Ascending aorta (tissue), 2 donors: ENCODE results near the gene SLC1A3. TPM values are rescaled to one million over a fixed set of nuclear protein-coding genes. Genes with fewer than 3 reads are reported as not detected.
A peak's percentile ranks its signal among the peaks of the same experiment; 100 is the strongest.

ENCODE experiments used
- DNase-seq, 2 donors: peaks; one replicate each; pipeline ENCODE4 v3.0.0-alpha.2; 2019; ENCODE audit warnings: low spot score in 2 of 2
- H3K27ac ChIP-seq, 2 donors: fragments of 200-600 bp; sonication (generic); one replicate each; pipeline ENCODE4 v1.5.1; 2016 to 2017; ENCODE audit warnings: mild to moderate bottlenecking in 1 of 2
- H3K27me3 ChIP-seq: fragments of 200-600 bp; sonication (generic); one replicate; pipeline ENCODE4 v1.5.1; 2017
- H3K36me3 ChIP-seq, 2 donors: fragments of 200-600 bp; sonication (generic); one replicate each; pipeline ENCODE4 v1.5.1; 2016
- H3K4me1 ChIP-seq, 2 donors: fragments of 200-600 bp; sonication (generic); one replicate each; pipeline ENCODE4 v1.5.1; 2016 to 2017; ENCODE audit warnings: mild to moderate bottlenecking in 1 of 2
- H3K4me3 ChIP-seq, 2 donors: fragments of 200-600 bp; sonication (generic); one replicate each; pipeline ENCODE4 v1.5.1; 2016 to 2017; ENCODE audit warnings: mild to moderate bottlenecking in 1 of 2
- H3K9me3 ChIP-seq, 2 donors: fragments of 200-600 bp; sonication (generic); one replicate each; pipeline ENCODE4 v1.5.1; 2016
- intact Hi-C: fragments of 100-400 bp; cut with DNase I; formaldehyde crosslinking; loops from one replicate; pipeline ENCODE4 v1.15.1; 2023
- total RNA-seq: library from RNA; depleted of rRNA; stranded (reverse); fragments of >200 nt; gene quantifications from one replicate; pipeline ENCODE4 v1.1.0, GENCODE V29; 2016
- TF ChIP-seq, protein P1 (sequence below), 3 experiments: fragments of 200-600 bp in 2 of 3; fragments of 450-650 bp in 1 of 3; sonication (generic) in 2 of 3; IDR thresholded peaks; one replicate each; pipeline ENCODE4 v1.5.1; 2016 to 2019; ENCODE audit warnings: antibody characterized with exemption in 3 of 3, mild to moderate bottlenecking in 1 of 3, moderate library complexity in 1 of 3

Gene SLC1A3
- total RNA-seq, 1 donor from 2014 or later = 3.0 TPM

DNA sequence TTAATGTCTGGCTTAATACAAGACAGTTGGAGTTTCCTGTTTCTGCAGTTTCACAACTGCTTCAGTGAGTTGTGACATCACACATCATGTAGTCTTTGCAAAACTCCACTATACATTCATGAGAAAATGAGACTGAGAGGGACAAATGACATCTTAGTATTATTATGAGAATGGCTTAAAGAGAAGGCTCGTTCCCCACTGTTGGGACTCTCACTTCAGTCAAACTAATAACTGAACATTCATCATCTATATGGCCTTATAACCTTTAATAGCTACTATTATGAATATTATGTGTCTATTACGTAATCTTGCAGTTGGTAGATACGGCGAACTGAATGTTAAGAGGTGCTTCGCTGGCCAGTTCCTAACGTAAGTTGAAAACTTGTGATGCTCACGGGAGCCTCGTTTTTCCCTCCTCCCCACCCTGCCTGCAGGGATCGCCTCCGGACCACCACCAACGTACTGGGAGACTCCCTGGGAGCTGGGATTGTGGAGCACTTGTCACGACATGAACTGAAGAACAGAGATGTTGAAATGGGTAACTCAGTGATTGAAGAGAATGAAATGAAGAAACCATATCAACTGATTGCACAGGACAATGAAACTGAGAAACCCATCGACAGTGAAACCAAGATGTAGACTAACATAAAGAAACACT lies 79.4 kb downstream of the SLC1A3 start:
- H3K4me1 ChIP-seq = no peaks in the 10 kb centered on the region
- no peak overlapping the region for H3K4me3 ChIP-seq
- TF ChIP-seq, protein P1, sequence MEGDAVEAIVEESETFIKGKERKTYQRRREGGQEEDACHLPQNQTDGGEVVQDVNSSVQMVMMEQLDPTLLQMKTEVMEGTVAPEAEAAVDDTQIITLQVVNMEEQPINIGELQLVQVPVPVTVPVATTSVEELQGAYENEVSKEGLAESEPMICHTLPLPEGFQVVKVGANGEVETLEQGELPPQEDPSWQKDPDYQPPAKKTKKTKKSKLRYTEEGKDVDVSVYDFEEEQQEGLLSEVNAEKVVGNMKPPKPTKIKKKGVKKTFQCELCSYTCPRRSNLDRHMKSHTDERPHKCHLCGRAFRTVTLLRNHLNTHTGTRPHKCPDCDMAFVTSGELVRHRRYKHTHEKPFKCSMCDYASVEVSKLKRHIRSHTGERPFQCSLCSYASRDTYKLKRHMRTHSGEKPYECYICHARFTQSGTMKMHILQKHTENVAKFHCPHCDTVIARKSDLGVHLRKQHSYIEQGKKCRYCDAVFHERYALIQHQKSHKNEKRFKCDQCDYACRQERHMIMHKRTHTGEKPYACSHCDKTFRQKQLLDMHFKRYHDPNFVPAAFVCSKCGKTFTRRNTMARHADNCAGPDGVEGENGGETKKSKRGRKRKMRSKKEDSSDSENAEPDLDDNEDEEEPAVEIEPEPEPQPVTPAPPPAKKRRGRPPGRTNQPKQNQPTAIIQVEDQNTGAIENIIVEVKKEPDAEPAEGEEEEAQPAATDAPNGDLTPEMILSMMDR (IDR thresholded peaks at IDR 0.05) = no peak
- H3K36me3 ChIP-seq = no peaks in the 10 kb centered on the region
- H3K27me3 ChIP-seq = no peaks in the 10 kb centered on the region
- no peak for DNase-seq
- intact Hi-C loops = no loop called here
- H3K9me3 ChIP-seq = no peaks in the 10 kb centered on the region
- H3K27ac ChIP-seq = no peak overlapping the region

DNA sequence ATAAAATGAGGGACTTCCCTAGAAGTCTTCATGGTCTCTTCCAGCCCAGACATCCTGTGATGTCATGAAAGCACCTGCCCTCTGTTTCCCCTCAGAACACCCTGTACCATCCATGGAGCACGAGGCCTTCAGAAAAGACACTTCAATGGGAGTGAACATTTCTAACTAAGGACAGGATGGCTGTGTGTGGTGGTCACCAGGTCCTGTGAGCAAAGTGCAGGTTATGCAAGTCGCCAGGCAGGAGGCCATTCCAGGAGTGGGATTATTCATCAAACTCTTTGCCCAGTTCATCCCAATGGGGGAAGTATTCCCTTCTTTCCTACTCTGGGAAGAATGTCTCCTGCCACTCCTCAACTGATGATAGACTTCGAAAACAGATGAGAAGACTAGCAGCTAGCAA lies 80.5 kb downstream of the SLC1A3 start:
- H3K4me1 ChIP-seq = peaks cover 0 to 9% of the 10 kb centered on the region in 2 donors
- H3K36me3 ChIP-seq = no peaks in the 10 kb centered on the region
- DNase-seq = no peak
- no peak overlapping the region for H3K4me3 ChIP-seq
- TF ChIP-seq, protein P1 (IDR thresholded peaks at IDR 0.05) = no peak
- intact Hi-C loops = no loop called here
- H3K27me3 ChIP-seq = no peaks in the 10 kb centered on the region
- no peaks in the 10 kb centered on the region for H3K9me3 ChIP-seq
- no peak overlapping the region for H3K27ac ChIP-seq

DNA sequence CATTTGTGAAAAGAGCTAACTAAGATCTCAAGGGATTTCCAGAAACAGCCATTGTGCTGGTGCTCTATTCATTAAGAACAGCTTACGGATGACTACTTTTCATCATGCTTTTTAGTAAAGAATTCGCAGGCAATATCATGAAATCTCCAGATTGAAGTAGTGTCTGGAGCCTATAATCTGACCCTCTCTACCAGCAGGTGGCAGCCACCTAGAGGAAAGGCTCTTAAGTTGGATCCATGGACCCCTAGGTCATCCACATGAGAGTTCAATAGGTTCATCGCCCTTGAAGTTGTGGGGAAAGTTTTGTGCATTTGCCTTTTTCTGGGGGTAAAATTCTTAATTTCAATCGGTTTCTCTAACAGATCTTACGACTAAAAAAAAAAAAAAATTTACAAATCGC lies 82.3 kb downstream of the SLC1A3 start:
- intact Hi-C loops = no loop called here
- TF ChIP-seq, protein P1 (IDR thresholded peaks at IDR 0.05) = no peak
- no peak for DNase-seq
- H3K27me3 ChIP-seq = no peaks in the 10 kb centered on the region
- no peak overlapping the region for H3K27ac ChIP-seq
- H3K4me3 ChIP-seq = no peak overlapping the region
- H3K9me3 ChIP-seq = no peaks in the 10 kb centered on the region
- peaks cover 0 to 15% of the 10 kb centered on the region in 2 donors for H3K4me1 ChIP-seq
- H3K36me3 ChIP-seq = no peaks in the 10 kb centered on the region

DNA sequence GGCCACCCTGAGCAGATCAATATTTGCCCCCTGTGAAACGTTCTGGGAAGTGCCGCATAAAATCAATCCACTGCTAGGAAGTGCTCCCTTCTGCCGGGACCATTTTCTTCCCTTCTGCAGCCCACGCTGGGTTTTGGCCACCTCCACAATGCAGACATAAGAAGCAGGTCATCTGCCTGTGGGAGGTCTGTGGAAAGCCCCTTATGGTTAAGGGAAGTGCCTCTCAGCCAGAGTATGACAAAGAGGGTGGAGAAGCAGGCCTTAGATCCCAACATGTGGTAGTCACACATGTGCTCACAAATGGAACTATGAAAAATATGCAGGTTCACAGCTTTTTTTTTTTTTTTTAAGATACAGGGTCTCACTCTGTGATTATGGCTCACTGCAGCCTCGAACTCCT lies 82.8 kb downstream of the SLC1A3 start:
- no peak for DNase-seq
- Histone ChIP-seq H3K27ac (no peak overlapping the region), H3K9me3 (no peaks in the 10 kb centered on the region), H3K27me3 (no peaks in the 10 kb centered on the region), H3K4me3 (no peak overlapping the region), H3K4me1 (peaks cover 0 to 15% of the 10 kb centered on the region in 2 donors), H3K36me3 (no peaks in the 10 kb centered on the region)
- intact Hi-C loops = no loop called here
- TF ChIP-seq, protein P1 (IDR thresholded peaks at IDR 0.05) = no peak

DNA sequence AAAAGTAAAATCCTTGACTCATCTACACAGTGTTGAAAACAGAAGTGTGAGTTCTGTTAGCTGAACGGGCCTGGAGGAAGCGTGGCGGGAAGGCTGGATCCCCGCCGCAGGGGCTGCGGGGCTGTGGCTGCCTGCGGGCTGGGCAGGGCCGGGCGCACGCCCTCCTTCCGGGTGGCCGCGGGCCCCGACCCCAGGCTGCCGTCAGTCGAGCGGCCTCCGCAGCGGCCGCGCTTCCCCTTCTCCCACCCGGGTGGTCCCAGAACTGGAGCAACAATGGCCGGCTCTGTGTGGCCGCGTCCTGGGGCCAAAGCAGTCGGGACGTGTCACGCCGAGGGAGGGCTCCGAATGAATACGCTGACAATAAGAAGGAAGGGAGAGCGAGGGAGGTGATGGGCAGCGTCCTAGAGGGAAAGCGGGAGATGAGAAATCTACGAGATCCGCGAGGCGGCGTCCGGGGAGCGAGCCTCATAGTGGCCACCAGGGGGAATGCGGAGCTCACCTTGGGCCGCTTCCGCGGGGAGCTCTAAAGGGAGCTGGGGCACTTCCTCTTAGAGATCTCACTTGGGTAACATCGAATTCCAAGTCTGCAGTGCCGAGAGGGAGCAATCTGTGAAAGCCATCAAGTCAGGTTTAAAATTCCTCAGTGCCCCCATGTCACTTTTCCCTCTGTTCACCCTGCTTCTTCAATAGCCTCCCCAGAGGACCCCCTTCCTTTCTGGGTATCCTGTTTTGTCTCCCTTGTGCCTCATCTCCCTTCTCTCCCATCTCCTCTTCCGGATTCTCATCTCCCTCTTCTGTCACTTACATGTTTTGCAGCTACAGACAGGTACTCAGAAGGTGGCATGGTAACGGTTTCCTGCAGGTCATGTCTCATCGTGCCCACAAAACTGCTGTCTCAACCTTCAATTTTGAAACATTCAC lies 83.9 kb downstream of the SLC1A3 start:
- H3K4me3 ChIP-seq = peak overlapping the region; percentile 63 to 81
- TF ChIP-seq, protein P1 (IDR thresholded peaks at IDR 0.05) = peak; percentile 63 to 85 (median 76)
- intact Hi-C loops = loop anchor here (5.0 kb wide), 2 partner anchors 33 to 438 kb away; no protein-coding TSS in a partner anchor
- peaks cover 0 to 15% of the 10 kb centered on the region in 2 donors for H3K4me1 ChIP-seq
- peak in 1 of 2 donors; percentile 86 for DNase-seq
- no peaks in the 10 kb centered on the region for H3K36me3 ChIP-seq
- no peaks in the 10 kb centered on the region for H3K27me3 ChIP-seq
- H3K9me3 ChIP-seq = no peaks in the 10 kb centered on the region
- H3K27ac ChIP-seq = peak overlapping the region; percentile 67 to 80
